Measurements from ENCODE around the gene YBEY.

YBEY gene

GRCh38 chr21:46329796-46330195, 43.7 kb downstream of the YBEY start:
- TF ChIP-seq CTCF (IDR thresholded peaks at IDR 0.05; ENCODE audit: extremely low read depth, missing control alignments), result no peak
- no peak for DNase-seq (ENCODE audit: low spot score)

- no peak for DNase-seq (ENCODE audit: low spot score)
- no peak for TF ChIP-seq CTCF (IDR thresholded peaks at IDR 0.05; ENCODE audit: extremely low read depth, missing control alignments)
These were observed 48.4 kb downstream of the YBEY start for GRCh38 chr21:46334351-46335140.

GRCh38 chr21:46336603-46337002, 50.5 kb downstream of the YBEY start:
- no peak for TF ChIP-seq CTCF (IDR thresholded peaks at IDR 0.05; ENCODE audit: extremely low read depth, missing control alignments)
- DNase-seq (ENCODE audit: low spot score), result no peak

GRCh38 chr21:46340998-46341397, 54.9 kb downstream of the YBEY start:
- TF ChIP-seq CTCF (IDR thresholded peaks at IDR 0.05; ENCODE audit: extremely low read depth, missing control alignments), result no peak

GRCh38 chr21:46344219-46344915, 58.2 kb downstream of the YBEY start:
- DNase-seq (ENCODE audit: low spot score), result no peak
- no peak for TF ChIP-seq CTCF (IDR thresholded peaks at IDR 0.05; ENCODE audit: extremely low read depth, missing control alignments)

More at GRCh38 chr21:46340998-46341397, 54.9 kb downstream of the YBEY start:
- no peak for DNase-seq (ENCODE audit: low spot score)

GRCh38 chr21:46345861-46346260, 59.7 kb downstream of the YBEY start:
- DNase-seq (ENCODE audit: low spot score), result no peak
- TF ChIP-seq CTCF (IDR thresholded peaks at IDR 0.05; ENCODE audit: extremely low read depth, missing control alignments), result no peak
